HEK293T (cell line): ENCODE measurements around the gene RGN.

Experiments used
- ARNT ChIP-seq: fragments of 450-650 bp; IDR thresholded peaks from 2 replicates; pipeline ENCODE4 v1.6.1; 2017; ENCODE audit warnings: mild to moderate bottlenecking
- BHLHE40 ChIP-seq: fragments of 450-650 bp; IDR thresholded peaks from 2 replicates; pipeline ENCODE4 v1.6.1; 2016; ENCODE audit warnings: mild to moderate bottlenecking, moderate library complexity, borderline replicate concordance
- CTBP1 ChIP-seq: fragments of 450-650 bp; IDR thresholded peaks from 2 replicates; pipeline ENCODE4 v1.6.1; 2016; ENCODE audit warnings: borderline replicate concordance
- ELF4 ChIP-seq: fragments of 450-650 bp; IDR thresholded peaks from 2 replicates; pipeline ENCODE4 v1.6.1; 2017; ENCODE audit warnings: antibody characterized with exemption
- FOXA1 ChIP-seq: fragments of 450-650 bp; IDR thresholded peaks from 2 replicates; pipeline ENCODE4 v1.6.1; 2016; ENCODE audit warnings: mild to moderate bottlenecking
- FOXK2 ChIP-seq: fragments of 450-650 bp; IDR thresholded peaks from 2 replicates; pipeline ENCODE4 v1.6.1; 2016; ENCODE audit warnings: mild to moderate bottlenecking
- HDGF ChIP-seq: fragments of 450-650 bp; IDR thresholded peaks from 2 replicates; pipeline ENCODE4 v1.6.1; 2017; ENCODE audit warnings: antibody characterized with exemption, borderline replicate concordance
- NFRKB ChIP-seq: fragments of 450-650 bp; IDR thresholded peaks from 2 replicates; pipeline ENCODE4 v1.6.1; 2016; ENCODE audit warnings: mild to moderate bottlenecking, moderate library complexity
- SP1 ChIP-seq: fragments of 450-650 bp; IDR thresholded peaks from 2 replicates; pipeline ENCODE4 v1.6.1; 2017
- SUZ12 ChIP-seq: fragments of 450-650 bp; IDR thresholded peaks from 2 replicates; pipeline ENCODE4 v1.6.1; 2016; ENCODE audit warnings: mild to moderate bottlenecking
- TARDBP ChIP-seq: fragments of 450-650 bp; IDR thresholded peaks from 2 replicates; pipeline ENCODE4 v1.6.1; 2016
- ZNF384 ChIP-seq: fragments of 450-650 bp; IDR thresholded peaks from 2 replicates; pipeline ENCODE4 v1.6.1; 2016
- TF ChIP-seq, protein P1 (sequence below): fragments of 450-650 bp; IDR thresholded peaks from 2 replicates; pipeline ENCODE4 v1.6.1; 2016

DNA sequence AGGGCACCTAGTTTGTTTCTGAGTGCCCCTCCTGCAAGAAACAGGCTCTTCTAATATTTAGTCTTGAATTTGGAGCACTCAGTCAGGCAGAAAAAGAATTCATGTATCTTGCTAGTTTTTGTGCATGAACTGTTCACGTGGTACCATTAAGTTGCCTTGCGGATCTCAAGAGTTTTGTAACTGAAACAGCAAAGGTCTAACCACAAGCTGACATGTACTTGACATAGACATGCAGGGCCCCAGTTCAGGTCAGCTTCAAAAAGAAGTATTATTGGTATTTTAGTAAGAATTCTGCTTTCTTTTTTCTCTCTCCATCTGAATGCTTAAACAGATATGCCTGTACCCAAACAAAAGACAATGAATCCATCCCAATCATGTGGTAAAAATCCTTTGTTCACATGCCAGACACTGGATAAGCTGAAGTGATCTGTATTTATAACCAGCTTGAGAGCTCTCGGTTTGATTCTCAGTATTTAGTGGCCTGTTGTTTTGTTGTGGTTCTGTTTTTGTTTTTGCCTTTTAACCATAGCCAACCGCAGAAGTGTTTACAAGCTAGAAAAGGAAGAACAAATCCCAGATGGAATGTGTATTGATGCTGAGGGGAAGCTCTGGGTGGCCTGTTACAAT is 13.0 kb downstream of the RGN start:
- no peak for TF ChIP-seq SUZ12
- TF ChIP-seq NFRKB = no peak
- TF ChIP-seq ARNT = no peak
- no peak for TF ChIP-seq HDGF
- TF ChIP-seq SP1 = no peak
- TF ChIP-seq FOXK2 = no peak
- TF ChIP-seq FOXA1 = no peak
- TF ChIP-seq ZNF384 = no peak
- no peak for TF ChIP-seq CTBP1
- TF ChIP-seq, protein P1, sequence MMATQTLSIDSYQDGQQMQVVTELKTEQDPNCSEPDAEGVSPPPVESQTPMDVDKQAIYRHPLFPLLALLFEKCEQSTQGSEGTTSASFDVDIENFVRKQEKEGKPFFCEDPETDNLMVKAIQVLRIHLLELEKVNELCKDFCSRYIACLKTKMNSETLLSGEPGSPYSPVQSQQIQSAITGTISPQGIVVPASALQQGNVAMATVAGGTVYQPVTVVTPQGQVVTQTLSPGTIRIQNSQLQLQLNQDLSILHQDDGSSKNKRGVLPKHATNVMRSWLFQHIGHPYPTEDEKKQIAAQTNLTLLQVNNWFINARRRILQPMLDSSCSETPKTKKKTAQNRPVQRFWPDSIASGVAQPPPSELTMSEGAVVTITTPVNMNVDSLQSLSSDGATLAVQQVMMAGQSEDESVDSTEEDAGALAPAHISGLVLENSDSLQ = no peak
- no peak for TF ChIP-seq BHLHE40
- no peak for TF ChIP-seq TARDBP
- no peak for TF ChIP-seq ELF4
